ENCODE measurements around the gene LRP1B.
"Not testable (repeated sequence)": the region's sequence is repeated elsewhere in the genome, so short reads cannot be mapped to it uniquely, and the experiment has no call there.

The LRP1B gene

DNA sequence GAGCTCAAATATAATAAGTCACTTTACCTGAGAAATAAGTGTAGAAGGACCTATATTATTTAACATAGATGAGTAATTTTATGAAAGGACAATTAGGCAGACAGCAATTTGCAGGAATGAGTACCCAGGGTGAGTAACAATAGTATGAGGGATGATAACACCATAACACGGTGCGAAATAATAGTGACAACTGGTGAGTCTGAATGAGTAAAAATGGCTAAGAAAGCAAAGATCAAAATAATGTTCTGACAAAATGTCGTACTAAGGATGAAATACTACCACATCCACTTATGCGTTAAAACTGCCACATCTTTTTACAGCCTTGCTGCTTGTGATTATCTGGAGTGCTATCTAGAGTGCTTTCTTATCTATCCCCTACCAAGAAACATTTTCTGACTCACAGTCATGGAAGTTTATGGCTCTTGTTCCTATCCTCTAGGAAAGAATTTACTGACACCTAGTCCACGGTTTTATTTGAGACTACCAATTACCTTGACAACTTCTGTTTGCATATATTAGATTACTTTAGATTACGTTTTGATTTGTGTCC is 929.7 kb downstream of the LRP1B start:
- DNase-seq, result no peak

DNA sequence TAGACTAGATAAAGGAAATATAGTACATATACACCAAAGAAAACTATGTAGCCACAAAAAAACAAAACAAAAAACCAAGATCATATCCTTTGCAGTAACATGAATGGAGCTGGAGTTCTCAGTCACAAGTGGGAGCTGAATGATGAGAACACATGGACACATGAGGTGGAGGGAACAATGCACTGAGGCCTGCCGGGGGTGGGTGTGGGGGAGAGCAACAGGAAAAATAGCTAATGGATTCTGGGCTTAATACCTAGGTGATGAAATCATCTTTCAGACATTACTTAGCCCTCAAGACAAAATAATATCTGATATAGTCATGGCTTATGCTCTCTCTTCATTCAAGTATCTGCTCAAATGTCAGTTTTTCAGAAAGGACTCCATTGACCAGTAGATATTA is 930.6 kb downstream of the LRP1B start:
- no peak for DNase-seq

DNA sequence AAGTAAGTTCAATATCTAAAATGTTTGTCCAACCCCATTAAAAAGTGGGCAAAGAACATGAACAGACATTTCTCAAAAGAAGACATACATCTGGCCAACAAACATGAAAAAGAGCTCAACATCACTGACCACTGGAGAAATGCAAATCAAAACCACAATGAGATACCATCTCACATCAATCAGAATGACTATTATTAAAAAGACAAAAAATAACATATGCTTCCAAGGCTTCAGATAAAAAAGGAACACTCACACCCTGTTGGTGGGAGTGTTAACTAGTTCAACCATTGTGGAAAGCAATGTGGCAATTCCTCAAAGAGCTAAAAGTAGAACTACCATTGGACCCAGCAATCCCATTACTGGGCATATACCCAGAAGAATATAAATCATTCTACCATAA is 931.1 kb downstream of the LRP1B start:
- no peak for DNase-seq

DNA sequence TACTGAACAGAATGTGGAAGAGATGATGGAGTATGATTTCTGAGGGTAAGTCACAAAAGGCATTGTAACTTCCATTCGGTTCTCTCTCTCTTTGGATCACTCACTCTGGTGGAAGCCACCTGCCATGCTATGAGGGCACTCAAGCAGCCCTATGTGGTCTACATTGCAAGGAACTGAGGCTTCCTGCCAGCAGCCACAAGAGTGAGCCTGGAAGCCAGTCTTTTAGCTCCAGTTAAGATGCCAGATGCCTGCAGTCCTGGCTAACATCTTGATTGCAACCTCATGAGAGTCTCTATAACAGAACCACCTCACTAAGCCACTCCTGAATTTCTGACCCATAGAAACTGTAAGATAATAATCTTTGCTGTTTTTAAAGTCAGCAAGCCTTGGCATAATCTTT is 935.7 kb downstream of the LRP1B start:
- DNase-seq, result no peak

DNA sequence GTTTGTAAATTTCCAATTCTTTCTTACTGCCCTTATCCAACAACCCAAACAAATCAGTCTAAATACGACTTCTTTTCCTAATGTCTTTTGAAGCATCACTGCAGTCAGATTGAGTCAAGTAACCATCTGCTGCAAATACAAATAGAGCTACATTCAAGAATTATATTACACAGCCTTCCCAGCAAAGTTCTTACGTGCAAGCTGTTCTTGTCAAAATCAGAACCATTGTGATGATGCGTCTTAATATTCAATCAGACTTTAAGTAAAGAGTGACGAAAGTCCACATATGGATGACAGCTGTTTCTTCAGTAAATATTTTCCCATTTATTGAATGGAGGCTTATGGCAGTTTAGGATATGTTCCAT is 943.8 kb downstream of the LRP1B start:
- no peak for DNase-seq

DNA sequence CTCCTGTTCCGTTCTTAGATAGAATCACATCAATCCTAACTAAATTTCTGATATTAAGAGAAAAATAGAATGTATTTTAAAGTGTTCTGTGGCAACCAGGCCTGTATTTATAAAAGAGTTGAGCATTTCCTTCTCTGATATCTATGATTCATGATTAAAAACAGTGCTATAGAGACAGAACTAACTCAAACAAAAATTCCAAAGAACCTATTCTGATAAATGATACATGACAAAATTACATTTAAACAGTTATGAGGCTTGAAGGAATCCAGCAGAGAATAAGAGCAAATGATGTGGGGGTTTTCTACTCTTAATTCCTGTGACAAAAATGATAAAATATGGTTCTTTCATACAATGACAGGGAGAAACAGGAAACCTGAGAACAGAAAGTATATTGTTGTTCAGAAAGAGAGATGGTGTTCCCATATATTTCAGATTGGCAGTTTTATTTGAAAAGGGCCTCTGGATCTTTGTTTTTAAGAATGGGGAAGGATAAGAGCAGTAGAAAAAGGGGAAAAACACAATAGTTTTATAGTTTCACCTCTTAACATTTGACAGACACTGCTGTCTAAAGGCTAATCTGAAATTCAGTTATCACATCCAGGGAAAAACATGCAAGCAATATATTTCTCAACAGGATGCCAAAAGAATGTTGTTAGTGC is 944.3 kb downstream of the LRP1B start:
- DNase-seq, result no peak

DNA sequence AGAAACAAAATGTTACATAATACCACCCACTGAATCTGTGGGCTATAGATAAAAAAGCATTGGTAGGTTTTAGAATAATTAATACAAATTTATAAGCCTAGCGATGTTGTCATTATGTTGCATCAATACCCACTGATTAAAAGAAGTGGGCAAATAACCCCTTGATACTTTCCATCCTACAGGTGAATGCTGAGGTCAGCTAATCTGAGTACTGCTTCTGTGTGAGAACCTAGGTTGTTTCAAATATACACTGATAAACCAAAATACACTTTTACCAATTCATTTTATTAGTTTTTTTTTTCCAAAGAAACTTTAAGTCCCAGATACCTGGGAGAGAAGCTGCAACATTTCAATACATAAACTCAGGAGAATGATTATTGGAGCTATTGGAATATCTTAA is 948.6 kb downstream of the LRP1B start:
- no peak for DNase-seq

DNA sequence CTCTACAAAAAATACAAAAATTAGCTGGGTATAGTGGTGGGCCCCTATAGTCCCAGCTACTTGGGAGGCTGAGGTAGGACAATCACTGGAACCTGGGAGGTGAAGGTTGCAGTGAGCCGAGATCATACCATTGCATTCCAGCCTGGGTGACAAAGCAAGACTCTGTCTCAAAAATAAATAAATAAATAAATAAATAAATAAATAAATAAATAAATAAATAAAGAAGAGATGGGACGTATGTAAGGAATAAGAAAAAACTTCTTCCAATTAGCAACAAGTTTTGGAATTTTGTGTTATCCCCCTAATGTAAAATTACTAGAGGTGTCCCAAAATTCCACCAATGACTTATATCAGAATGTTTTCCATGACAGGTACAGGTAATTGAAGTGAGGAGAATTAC is 961.7 kb downstream of the LRP1B start:
- DNase-seq, result not testable (repeated sequence)

DNA sequence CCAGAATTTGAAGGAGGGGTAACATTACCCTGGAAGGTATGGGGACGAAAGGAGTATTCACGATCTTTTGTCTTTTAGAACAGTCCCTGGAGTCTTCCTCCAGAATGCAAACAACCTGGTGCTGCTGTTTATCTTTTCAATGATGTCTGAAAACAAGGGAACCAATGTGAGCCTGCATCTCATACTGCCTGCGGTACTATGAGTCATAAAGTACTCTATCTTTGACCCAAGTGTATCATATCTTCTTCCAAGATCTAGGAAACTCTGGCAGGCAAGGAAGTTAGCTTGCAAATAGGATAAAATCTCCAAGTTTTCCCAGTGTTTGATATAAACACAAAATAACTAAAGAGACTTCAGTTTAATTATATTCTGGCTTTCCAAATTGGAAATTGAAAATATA is 968.5 kb downstream of the LRP1B start:
- no peak for DNase-seq

DNA sequence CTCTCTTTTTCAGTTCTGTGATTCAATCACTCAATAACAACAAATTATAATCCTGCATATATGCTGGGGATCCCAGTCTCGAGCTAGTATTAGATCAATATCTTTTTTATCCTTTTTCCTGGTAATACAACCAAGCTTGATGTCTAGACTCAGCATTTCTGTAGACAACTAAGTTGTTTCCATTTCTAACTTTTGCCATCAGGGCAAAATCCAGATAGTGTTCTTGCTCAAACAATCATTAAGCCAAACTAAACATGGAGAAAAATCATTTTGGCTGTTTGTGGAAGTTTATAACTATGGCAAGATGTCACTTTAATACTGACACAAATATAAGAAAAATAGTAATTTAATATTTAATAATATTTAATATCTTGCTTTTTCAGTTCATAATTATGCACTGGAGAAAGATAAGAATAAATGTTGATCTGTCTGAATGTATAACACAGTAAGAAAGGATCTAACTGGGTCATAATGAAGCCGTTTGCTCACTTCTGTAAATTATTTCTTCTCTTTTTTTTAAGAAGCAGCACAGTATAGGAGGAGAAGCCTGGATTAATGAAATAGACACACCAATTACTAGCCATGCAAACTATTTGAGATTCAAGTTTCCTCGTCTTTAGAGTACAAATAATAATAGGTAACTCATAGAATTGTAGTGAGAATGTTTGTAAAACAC is 979.1 kb downstream of the LRP1B start:
- no peak for DNase-seq

DNA sequence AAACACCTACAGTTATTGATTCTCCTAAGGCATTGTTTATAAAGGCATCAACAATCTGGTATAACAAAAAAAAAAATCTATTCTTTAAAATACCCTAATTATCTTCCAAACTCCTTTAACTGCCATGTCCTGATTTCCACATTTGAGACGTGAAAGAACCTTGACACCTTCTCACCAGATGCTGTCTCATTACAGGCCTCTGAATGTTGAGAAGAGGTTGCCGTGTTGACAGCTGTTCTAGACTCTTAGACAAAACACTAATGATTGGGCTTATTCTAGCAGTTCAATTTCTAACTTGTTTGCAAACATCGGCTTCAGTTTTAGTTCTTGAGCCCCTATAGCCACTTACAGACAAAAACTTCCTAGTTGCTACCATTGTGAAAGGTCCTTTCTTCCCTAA is 988.8 kb downstream of the LRP1B start:
- DNase-seq, result no peak

DNA sequence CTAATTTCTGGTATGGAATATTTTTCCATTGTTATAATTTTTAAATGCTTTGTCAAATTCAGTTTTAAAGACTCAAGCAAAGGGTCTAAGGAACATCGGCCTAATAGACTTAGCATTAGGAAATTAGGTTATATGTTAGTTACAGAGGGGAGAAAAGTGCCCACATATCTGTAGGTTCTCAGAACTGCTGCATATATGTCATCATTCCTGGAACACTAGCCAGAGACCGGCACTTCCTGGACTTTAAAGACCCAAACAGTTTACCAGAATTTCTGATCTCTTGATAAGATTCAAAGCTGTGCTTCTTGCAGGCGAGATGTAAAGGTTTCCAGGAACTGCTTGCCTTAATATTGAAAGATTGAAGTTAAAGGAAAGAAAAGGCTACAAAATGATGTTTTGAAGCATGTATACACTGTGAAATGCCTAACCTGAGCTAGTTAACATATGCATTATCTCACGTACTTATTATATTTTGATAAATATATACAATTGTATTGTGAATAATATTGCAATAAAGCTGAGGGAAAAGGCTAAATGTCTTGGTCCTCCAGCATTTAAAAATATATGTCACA is 993.6 kb downstream of the LRP1B start:
- DNase-seq, result no peak

DNA sequence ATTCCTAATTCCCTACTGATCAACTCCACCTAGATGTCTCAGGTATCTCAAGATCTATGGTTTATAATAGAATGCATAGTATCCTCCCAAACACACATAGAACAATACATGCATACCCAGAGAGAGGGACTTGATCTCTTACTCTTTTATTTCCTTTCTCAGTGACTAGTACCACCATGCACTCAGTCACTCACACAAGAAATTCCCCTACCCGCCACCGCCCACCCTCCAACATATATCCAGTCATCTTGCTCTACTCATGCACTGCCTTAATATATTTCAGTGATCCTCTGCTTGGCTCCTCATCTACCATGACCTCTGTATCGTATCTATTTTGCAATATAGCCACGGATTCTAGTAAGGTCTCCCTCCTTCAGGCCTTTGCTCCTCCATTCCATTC is 996.9 kb downstream of the LRP1B start:
- DNase-seq, result no peak

DNA sequence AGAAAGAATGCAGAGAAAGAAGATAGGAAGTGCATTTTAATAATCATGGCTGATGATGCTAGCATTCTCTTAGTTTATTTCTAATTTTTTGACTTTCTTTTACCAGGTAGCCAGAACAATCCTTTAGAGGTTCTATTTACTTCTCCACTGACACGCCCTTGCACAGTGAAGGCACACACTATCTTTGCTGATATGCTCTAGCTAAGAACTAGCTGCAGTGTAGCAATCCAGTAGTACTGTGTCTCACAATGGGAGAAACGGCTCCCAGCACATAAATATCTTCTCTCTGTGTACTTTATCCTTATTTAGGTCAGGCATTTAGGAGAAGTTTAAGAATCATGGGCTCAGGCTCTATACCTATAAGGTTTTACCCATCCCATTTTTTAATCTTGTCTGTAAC is 1005.4 kb downstream of the LRP1B start:
- no peak for DNase-seq

DNA sequence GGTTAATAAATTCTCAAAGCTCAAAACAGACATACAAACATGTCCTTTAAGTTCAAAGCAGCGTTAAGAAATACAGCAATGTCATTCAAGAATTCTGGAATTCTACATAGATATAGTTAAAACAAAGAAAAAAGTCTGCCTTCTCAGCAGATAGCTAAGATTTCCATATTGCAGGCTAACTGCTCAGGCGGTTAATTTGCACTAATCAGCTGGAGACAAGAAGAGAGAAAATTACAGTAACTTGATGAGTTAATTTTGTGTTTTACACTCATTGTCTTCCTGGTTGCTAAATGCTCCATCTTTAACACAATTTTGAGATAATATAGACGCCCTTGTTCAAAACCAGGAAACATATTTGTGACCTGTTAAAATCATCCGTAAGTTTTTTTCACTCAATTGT is 1012.0 kb downstream of the LRP1B start:
- no peak for DNase-seq

DNA sequence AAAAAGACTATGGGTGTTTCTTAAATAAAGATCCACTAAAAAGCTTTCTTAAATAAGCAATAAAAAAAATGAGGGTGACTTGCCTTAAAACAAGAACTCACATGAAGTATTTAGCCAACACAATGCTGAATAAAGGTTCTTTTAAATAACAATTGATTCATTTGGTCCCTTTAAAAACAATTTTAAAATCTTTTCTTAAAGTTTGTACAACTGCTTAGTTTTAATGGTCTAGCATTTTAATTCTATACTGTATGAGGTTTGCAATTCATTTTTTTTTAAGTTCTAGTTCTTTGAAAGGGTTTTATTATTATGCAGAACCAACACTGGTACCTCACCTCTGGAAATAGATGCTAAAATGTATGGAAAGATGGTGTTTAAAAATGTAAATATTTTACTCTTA is 1017.5 kb downstream of the LRP1B start:
- no peak for DNase-seq

DNA sequence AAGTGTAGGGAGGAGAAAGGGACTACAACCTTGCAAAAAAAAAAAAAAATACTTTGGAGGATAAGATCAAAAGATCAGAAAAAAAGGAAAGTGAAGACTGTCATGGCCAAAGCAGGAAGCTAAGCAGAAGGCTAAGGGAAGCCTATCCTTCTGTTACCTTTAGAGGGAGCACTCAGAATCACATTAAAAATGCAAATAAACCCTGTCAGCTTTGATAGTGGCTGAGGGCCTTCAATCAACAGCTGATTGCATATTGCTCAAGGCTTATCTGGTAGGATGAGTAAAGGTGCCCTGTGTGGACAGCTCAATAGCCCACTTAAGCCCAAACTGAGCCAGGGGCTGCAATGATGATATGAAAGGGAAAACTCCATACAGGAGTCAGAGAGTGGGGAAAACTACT is 1021.2 kb downstream of the LRP1B start:
- peak; percentile 27 to 67 for DNase-seq

DNA sequence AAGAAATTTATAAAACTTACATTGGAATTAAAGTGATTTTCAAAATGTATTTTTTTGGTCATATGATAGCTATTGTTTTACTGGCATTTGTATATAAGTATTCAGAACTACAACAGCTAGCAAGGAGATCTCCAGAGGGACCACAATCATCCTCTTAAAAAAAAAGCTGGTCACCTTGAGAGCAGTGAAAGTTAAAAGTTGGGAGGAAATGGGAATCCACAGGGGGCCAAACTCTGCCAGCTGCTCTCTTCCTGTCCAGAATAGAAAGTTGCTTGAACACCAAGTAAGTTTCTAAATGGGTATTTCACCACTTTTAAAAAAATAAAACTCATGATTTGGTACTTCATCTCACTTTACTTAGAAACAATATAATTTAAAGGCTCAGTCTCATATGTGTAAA is 1025.1 kb downstream of the LRP1B start:
- no peak for DNase-seq

DNA sequence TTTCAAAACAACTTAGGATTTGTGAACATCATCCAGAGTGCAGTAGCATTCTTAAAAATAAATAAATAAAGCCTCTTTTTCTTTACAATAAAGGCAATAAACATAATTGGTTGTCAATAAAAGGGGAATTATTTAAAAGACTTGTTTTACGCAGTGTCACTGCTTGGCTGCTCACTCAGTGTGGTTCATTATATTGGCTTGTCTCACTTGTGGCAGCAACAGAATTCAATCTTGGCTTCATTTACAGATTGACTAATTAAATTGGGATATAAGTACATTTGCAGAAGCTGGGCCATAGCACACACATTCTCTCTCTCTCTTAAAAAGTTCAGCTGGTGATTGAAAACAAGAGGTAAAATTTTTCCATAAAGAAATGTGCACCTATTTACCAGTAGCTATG is 1027.6 kb downstream of the LRP1B start:
- no peak for DNase-seq

DNA sequence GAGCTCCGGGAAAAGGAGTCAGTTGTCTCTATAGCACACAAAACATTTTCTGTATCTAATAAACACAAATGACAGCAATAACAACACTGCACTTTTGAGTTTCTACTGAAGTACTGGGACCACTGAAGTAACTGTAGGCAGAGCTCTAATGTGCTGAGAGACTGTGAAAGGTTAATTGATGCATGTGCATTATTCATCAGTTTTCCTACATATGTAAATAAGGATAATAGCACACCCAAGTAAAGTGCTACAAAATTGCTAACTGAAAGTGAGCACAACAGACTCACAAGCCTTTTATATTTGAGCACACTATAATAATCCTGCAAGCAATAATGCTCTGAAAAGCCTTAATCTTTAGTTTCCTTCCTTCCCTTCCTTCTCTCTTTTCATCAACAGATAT is 1051.6 kb downstream of the LRP1B start:
- no peak for DNase-seq

DNA sequence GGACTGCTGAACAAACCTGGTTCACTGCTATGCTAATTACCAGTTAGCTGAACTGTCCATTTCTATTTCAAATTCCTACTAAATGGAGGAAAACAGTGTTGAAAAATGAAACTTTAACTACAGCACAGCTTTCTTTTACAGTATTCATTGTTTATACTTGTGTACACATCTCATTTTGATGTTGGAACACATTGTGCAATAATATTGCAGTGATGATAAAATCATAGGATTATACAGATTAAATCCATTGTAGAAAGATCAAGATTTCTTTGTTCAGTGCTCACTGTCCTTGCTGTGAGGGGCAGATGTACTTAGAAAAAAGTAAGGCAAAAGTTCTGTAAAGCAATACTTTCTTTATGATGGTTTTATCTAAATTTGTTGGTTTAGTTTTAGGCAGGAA is 1055.1 kb downstream of the LRP1B start:
- DNase-seq, result no peak

DNA sequence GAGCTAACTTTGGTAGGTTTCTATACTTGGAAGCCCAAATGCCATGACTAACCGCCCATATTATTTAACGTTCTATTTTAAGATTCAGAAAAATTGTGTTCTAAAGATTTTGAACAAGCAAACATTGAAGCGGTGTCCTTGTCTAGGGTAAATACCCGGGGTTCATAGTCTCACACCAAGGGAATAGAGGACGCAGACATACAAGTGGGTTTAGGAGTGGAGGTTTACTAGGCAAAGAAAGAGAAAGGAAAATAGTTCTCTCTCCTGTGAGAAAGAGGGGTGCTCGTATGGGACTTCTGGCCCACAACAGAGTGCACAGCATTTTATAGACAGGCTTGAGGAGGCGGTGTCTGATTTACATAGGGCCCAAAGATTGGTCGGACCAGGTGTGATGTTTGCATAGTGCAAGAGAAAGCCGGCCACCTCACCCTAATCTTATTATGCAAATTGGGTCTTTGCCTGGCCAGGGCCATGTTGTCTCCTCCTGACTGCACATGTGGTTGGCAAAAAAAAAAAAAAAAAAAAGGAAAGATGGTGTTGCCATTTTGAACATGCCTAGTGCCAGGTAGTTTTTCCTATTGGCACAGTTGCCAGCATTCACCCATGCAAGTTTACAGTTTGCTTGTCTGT is 1062.6 kb downstream of the LRP1B start:
- DNase-seq, result peak; percentile 13 to 58

DNA sequence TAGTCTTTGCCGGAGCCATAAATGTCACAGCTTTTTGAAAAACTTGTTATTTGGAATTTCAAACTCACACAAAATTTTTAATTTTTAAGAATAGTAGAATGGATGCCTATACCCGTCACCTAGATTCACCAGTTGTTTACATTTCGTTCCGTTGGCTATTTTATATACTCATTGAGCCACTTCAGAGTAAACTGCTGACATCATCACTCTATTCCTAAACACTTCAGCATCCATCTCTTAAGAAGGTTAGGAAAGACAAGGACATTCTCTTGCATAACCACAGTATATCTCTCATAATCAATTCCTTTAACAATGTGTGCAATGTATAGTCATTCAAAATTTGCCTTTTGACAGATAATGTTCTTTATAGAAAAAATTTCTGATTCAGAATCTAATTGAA is 1065.8 kb downstream of the LRP1B start:
- no peak for DNase-seq

DNA sequence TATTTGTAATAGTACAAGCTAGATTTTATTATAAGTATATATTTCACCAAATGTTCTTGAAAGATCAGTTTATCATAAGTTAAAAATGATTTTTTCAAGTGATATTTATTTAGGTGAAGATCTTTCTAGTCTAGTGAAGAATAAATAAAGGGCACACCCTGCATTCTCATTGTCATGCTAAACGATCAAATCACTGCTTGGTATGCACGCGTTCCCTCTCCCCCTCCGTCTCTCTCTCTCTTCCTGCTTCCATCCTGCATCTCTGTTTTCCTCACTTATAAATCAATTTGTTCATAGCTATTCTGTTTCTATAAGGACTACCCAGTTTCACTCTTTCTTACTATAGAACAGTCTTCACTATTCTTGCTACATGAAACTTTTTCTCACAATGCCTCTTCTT is 1067.4 kb downstream of the LRP1B start:
- DNase-seq, result no peak

Data from NCI-H526 (cell line).